CD4-positive, alpha-beta T cell treated with Interleukin-4 for 1 hour (primary cell): ENCODE results near the gene FAIM2.

Source experiments
- DNase-seq, 2 donors: peaks; one replicate each; pipeline ENCODE4 v3.0.0-alpha.2; 2020 to 2022

FAIM2 gene

DNA sequence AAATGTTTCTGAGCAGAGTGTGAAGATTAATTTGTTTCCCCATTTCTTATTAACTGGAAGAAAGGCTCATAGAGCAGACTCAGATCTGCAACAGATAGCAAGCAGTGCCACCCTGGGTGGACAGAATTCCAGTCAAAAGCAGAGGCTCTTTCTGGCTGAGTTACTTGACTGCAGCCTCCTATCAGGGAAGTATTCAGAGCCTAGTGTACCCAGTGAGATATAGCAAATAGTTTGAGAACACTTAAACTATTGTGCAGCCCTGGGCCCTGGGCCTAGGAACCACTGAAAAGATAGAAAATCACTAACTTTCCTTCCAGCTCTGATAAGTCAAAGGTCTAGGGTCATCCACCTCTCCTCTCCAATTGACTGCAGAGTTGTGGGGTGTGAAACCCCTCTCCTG lies 35.6 kb upstream of the FAIM2 start:
- no peak for DNase-seq

DNA sequence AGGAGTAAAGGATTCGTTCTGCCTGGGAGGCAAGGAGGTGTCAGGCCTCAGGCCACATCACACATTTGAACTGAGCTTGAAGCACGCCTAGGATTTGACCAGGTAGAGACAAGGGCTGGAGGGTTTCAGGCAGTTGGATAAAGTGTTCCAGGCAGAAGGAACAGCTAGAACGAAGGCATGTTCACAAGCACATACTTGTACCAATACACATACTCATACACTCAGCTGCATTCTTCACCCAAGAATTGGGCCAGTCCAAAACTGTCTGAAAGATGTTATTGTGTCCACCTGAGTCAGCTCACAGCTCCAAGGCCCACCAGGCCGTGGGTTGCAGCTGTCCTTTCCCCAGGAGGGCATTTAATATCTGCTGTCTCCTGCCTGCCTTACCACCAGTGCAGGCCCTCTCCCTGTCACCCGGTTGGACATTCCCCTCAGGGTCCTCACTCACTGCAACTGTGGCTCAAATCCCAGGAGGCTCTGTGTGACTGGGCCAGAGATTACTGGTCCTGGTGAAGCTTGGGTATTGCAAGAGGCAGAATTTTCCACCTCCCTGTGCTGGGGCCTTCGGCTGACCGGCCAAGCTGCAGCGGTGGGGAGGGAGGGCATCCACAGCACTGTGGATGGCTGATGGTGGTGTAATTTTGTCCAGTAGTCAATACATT lies 34.1 kb upstream of the FAIM2 start:
- DNase-seq = no peak

DNA sequence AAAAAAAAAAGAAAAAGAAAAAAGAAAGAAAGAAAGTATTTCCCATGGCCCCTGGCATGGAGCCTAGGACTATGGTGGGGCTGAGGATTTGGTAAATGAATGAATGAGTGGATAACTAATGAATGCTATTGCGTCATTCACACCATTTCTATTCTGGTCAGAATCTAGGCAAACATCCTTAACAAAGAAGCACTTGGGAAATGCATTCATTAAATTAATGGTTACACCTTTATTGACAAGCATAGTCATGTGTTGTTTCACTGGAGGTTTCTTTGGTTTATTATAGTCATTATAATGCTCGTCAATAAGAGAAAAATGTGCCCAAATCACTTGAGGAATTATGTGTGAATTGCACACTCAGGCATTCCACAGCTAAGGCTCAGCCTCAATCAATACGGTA lies 33.2 kb upstream of the FAIM2 start:
- DNase-seq = no peak

- DNase-seq = no peak
Measured at GRCh38 chr12:49934505-49934904, 30.8 kb upstream of the FAIM2 start.

DNA sequence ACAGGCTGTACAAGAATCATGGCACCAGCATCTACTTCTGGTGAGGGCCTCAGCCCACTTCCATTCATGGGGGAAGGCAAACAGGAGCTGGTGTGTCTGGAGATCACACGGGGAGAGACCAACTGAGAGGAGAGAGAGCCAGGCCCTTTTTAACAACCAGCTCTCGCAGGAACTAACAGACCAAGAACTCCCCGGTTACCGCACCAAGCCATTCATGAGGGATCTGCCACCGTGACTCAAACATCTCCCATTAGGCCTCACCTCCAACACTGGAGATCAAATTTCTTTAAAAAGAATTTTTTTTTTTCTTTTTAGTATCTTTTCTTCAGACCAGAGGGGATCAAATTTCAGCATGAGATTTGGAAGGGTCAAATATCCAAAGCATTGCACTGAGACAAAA lies 30.1 kb upstream of the FAIM2 start:
- no peak for DNase-seq

- DNase-seq = no peak
Measured at GRCh38 chr12:49932533-49933130, 28.9 kb upstream of the FAIM2 start.

- no peak for DNase-seq
Measured at GRCh38 chr12:49932023-49932422, 28.3 kb upstream of the FAIM2 start.

- DNase-seq = no peak
Measured at GRCh38 chr12:49930515-49931288, 27.0 kb upstream of the FAIM2 start.

DNA sequence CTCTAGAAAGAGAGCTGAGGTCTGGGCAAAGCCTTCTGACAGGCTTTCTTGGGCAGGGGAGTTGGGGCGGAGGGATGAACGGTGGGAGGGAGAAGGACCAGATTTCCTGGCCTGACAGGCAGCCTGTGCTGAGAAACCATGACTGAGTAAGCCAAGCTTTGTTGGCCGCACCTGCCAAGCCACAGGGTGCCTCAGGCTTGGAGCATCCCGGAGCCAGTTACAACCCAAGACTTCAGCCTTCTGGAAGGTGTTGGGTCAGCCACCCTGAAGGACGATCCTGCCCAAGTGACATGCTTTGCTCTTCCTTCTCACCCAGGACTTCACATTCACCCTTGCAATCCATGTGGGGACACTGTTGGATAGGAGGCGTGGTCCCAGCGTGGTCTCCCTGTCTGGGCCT lies 25.9 kb upstream of the FAIM2 start:
- DNase-seq = no peak

DNA sequence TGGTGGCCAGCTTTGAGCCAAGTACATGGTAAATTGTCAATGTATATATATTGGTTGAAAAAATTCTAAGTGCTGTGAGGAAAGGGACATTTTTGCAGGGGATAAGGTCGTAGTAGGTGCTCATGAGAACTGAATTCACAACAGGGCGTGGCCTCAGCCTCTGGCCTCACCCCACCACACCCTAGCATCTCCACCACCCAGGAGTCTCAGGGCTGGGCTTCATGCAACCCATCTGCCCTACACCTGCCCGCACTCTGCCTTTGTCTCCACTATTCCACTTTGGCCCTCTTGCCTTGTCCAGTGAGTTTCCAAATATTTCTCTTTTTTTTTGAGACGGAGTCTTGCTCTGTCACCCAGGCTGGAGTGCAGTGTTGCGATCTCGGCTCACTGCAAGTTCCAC lies 24.8 kb upstream of the FAIM2 start:
- no peak for DNase-seq

DNA sequence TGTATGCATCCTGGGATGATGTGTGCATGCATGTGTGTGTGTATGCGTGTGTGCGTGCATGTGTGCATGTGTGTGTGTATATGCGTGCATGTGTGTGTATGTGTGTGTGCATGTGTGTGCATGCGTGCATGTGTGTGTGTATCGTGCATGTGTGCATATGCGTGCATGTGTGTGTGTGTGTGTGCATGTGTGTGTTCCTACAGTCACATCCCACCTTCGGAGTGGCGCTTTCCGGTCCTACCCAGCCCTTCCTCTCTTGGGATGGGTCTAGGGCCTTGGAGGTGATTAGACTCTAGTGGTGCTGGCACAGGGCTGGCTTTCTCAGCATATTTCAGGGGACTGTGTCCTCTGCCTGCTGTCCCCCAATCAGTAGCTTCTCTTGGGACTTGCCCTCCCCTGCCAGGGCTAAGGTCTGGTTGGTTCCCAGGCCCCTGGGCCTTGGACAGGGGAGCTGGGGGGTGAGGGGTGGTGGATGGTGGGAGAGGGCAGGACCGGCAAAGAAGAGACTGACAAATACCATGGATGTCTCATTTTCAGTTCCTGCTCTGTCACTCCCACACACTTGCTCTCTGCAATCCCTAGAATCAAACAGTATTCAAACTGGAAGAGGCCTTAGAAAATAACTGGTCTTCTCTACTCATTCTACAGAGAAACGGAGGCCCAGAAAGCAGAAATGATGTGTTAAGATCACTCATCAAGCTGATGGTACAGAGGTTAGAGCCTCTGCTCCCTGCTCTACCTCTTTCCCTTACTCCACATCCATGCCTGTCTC lies 21.9 kb upstream of the FAIM2 start:
- no peak for DNase-seq

- DNase-seq = no peak
Measured at GRCh38 chr12:49924628-49925246, 21.0 kb upstream of the FAIM2 start.

- DNase-seq = no peak
Measured at GRCh38 chr12:49923880-49924556, 20.3 kb upstream of the FAIM2 start.

- no peak for DNase-seq
Measured at GRCh38 chr12:49923035-49923644, 19.4 kb upstream of the FAIM2 start.

DNA sequence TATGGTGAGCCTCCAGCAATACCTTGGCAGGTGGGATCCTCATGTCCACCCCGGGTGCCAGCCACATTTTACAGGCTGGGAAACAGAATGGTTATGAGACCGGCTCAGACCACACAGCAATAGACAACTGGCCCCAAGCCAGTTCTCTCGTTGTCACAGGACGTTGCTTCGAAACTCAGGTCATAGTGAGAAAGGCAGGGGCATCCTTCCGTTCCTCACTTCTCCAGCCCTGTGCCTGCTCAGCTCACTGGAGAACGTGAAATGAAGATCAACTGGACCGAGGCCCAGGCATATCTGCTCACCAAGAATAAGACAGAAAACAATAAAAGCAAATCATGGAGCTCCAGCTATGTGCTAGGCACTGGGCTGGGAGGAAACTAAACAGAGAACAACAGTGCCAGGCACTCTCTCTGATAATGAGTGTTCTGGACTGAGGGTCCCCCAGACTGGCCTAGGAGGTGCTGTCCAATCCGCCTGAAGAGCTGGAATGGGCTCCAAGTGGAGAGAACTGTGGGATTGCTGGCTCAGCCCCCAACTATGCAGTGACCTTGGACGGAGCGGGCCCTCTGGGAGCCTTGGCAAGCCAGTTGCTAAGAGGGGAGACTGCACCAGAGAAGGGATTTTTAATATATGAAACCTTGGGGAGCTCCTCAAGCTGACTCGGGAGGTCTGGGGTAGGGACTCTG lies 18.8 kb upstream of the FAIM2 start:
- no peak for DNase-seq

DNA sequence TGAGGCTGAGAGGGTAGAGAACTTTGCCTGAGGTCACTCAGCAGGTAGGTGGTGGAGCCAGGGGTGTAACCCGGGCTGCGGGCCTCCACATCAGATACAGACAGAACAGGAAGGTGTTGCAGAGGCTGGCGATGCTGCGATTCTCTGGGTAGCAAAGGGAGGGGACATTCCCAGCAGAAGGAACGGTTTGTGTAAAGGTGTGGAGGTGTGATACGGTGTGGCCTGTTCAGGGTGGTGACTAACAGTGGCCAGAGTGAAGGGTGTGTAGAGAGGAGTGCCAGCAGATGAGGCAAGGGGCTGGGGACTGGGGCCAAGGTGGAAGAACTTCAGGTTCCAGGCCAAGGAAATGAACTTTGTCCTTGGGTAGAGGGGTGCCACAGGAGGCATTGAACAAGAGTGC lies 18.2 kb upstream of the FAIM2 start:
- DNase-seq = no peak

DNA sequence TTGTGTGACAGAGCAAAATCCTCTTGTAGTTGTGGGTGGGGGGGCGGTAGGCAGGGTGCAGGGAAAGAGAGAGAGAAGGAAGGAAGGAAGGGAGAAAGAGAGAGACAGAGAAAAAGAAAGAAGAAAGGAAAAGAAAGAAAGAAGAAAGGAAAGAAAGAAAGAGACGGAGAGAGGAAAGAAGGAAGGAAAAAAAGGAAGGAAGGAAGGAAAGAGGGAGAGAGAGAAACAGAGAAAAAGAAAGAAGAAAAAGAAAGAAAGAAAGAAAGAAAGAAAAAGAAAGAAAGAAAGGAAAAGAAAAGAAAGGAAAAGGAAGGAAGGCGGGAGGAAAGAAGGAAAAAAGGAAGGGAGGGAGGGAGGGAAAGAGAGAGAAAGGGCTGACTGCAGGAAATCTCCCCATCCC lies 17.6 kb upstream of the FAIM2 start:
- DNase-seq = no peak

GRCh38 chr12:49920915-49921286 lies 17.2 kb upstream of the FAIM2 start:
- DNase-seq = no peak

DNA sequence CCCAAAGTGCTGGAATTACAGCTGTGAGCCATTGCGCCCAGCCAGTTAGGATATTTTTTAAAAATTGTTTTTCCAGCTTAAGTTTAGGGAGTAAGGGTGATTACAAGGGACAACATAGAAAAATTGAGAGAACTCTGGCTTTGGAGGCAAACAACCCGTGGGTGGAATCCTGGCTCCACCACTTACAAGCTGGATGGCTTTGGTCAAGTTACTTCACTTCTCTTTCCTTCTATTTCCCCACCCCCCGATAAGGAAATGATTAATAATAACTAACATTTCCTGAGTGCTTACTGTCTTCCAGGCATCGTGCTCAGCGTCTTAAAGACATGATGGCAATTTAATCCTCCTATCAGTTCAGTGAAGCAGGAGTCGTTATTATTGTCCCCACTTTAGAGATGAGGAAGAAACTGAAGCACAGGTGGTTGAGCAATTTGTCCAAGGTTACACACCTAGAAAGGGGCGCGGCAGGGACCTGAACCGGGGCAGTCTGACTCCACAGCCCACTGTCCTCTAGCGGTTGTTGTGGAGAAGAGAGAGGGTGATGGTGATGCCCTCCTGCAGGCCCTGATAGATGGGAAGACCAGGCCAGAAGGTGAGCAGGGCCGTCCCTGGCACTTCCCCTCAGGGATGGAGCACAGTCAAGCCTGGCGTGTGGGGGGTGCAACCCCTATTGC lies 16.7 kb upstream of the FAIM2 start:
- no peak for DNase-seq

- DNase-seq = no peak
Measured at GRCh38 chr12:49917788-49918173, 14.1 kb upstream of the FAIM2 start.
